ENCODE data around the gene JMJD8. TPM values are rescaled to one million over a fixed set of nuclear protein-coding genes. Genes with fewer than 3 reads are reported as not detected.

Gene JMJD8
- total RNA-seq, 1 experiment from 2014 or later, result 121 TPM

DNA sequence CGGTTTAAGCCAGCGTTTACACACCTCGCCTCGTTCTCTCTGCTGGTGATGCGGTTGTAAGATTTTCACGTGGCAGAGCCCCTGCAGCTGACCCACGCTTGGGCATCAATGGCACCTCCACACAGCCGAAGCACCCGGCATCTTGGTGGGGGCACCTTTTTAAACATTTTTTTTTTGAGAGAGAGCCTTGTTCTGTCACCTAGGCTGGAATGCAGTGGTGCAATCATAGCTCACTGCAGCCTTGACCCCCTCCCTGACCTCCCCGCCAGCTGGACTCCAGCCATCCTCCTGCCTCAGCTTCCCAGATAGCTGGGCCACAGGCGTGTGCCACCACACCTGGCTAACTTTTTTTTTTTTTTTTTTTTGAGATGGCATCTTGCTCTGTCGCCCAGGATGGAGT, 30.1 kb downstream of the JMJD8 start:
- Histone ChIP-seq H3K4me3 (replicated peaks in 1 of 2; ENCODE audit: low read depth in 1 of 2, low read length in 2 of 2) (no peak overlapping the region), H3K27ac (ENCODE audit: low read depth, low read length) (no peak overlapping the region), H3K4me2 (ENCODE audit: low read length) (no peak overlapping the region), H3K4me1 (ENCODE audit: control insufficient read depth in 1 of 2, insufficient read depth in 2 of 2, low read length in 2 of 2) (peaks cover 5 to 11% of the 10 kb centered on the region in 2 experiments; a peak in 2 of 4 replicates), H3K9ac (ENCODE audit: low read length) (no peak overlapping the region), H3K27me3 (ENCODE audit: insufficient read depth, low read length) (no peaks in the 10 kb centered on the region), H2AFZ (ENCODE audit: low read depth, low read length, poor library complexity, severe bottlenecking) (no peak overlapping the region), H3K79me2 (ENCODE audit: insufficient read depth, low read length) (peaks cover 17% of the 10 kb centered on the region), H3K9me2 (ENCODE audit: insufficient read depth) (no peaks in the 10 kb centered on the region), H3K36me3 (ENCODE audit: control insufficient read depth in 1 of 2, insufficient read depth in 2 of 2, low read length in 2 of 2) (no peaks in the 10 kb centered on the region), H4K20me1 (ENCODE audit: insufficient read depth) (no peaks in the 10 kb centered on the region), H3K9me3 (ENCODE audit: control insufficient read depth in 1 of 2, insufficient read depth in 1 of 2, low read depth in 1 of 2, low read length in 2 of 2) (no peaks in the 10 kb centered on the region)
- ATAC-seq (no peak), DNase-seq (ENCODE audit: low read depth, low spot score) (no peak)
- ChIA-PET RAD21 (ENCODE audit: low non-redundant PET in 1 of 2, low total read pairs in 2 of 2, uncharacterized antibody in 2 of 2, unreplicated experiment in 2 of 2) (no interaction called here), POLR2A (no interaction called here), CTCF (no interaction called here)
- TF ChIP-seq, protein P1, sequence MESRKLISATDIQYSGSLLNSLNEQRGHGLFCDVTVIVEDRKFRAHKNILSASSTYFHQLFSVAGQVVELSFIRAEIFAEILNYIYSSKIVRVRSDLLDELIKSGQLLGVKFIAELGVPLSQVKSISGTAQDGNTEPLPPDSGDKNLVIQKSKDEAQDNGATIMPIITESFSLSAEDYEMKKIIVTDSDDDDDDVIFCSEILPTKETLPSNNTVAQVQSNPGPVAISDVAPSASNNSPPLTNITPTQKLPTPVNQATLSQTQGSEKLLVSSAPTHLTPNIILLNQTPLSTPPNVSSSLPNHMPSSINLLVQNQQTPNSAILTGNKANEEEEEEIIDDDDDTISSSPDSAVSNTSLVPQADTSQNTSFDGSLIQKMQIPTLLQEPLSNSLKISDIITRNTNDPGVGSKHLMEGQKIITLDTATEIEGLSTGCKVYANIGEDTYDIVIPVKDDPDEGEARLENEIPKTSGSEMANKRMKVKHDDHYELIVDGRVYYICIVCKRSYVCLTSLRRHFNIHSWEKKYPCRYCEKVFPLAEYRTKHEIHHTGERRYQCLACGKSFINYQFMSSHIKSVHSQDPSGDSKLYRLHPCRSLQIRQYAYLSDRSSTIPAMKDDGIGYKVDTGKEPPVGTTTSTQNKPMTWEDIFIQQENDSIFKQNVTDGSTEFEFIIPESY (IDR thresholded peaks at IDR 0.05; ENCODE audit: extremely low read depth, insufficient replicate concordance, low read length), result no peak
- TF ChIP-seq EZH2 (IDR thresholded peaks at IDR 0.05) (no peak), EZH2phosphoT487 (IDR thresholded peaks at IDR 0.05; ENCODE audit: borderline replicate concordance) (no peak), SP1 (IDR thresholded peaks at IDR 0.05; ENCODE audit: low read depth) (no peak), POLR2A (IDR thresholded peaks at IDR 0.05; ENCODE audit: borderline replicate concordance, extremely low read depth, insufficient read depth, insufficient read length) (no peak), YY1 (IDR thresholded peaks at IDR 0.05; ENCODE audit: extremely low read depth, insufficient replicate concordance, low read depth, low read length) (no peak), ZNF274 (IDR thresholded peaks at IDR 0.05; ENCODE audit: low read depth, low read length) (no peak), RAD21 (IDR thresholded peaks at IDR 0.05; ENCODE audit: low read depth) (no peak), ELF1 (IDR thresholded peaks at IDR 0.05; ENCODE audit: borderline replicate concordance, low read depth) (no peak), TCF7L2 (IDR thresholded peaks at IDR 0.05; ENCODE audit: borderline replicate concordance, extremely low read depth, insufficient read depth, insufficient read length) (no peak), FOSL1 (IDR thresholded peaks at IDR 0.05; ENCODE audit: low read depth) (no peak), POLR2AphosphoS5 (IDR thresholded peaks at IDR 0.05; ENCODE audit: low read depth, low read length) (no peak), ZFX (IDR thresholded peaks at IDR 0.05) (no peak)
- TF ChIP-seq, protein P2, sequence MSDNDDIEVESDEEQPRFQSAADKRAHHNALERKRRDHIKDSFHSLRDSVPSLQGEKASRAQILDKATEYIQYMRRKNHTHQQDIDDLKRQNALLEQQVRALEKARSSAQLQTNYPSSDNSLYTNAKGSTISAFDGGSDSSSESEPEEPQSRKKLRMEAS (IDR thresholded peaks at IDR 0.05), result no peak
- TF ChIP-seq, protein P3, sequence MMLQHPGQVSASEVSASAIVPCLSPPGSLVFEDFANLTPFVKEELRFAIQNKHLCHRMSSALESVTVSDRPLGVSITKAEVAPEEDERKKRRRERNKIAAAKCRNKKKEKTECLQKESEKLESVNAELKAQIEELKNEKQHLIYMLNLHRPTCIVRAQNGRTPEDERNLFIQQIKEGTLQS (IDR thresholded peaks at IDR 0.05), result no peak
- TF ChIP-seq, protein P4, sequence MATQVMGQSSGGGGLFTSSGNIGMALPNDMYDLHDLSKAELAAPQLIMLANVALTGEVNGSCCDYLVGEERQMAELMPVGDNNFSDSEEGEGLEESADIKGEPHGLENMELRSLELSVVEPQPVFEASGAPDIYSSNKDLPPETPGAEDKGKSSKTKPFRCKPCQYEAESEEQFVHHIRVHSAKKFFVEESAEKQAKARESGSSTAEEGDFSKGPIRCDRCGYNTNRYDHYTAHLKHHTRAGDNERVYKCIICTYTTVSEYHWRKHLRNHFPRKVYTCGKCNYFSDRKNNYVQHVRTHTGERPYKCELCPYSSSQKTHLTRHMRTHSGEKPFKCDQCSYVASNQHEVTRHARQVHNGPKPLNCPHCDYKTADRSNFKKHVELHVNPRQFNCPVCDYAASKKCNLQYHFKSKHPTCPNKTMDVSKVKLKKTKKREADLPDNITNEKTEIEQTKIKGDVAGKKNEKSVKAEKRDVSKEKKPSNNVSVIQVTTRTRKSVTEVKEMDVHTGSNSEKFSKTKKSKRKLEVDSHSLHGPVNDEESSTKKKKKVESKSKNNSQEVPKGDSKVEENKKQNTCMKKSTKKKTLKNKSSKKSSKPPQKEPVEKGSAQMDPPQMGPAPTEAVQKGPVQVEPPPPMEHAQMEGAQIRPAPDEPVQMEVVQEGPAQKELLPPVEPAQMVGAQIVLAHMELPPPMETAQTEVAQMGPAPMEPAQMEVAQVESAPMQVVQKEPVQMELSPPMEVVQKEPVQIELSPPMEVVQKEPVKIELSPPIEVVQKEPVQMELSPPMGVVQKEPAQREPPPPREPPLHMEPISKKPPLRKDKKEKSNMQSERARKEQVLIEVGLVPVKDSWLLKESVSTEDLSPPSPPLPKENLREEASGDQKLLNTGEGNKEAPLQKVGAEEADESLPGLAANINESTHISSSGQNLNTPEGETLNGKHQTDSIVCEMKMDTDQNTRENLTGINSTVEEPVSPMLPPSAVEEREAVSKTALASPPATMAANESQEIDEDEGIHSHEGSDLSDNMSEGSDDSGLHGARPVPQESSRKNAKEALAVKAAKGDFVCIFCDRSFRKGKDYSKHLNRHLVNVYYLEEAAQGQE (IDR thresholded peaks at IDR 0.05; ENCODE audit: low read depth), result no peak
- BruUV-seq (replicated peaks), result no TSS peak
- intact Hi-C loops (cut with micrococcal nuclease), result no loop called here

Data from HCT116 (cell line).